MM.1S (cell line): Measurements from ENCODE around the gene ITPR3.

Source experiments
- DNase-seq: peaks from one replicate; pipeline ENCODE4 v3.0.0-alpha.2; 2015
- H2AFZ ChIP-seq: fragments of 300-600 bp; sonication (generic); 2 replicates; pipeline ENCODE4 v1.6.0; 2016; ENCODE audit warnings: antibody characterized with exemption, low read length
- H3F3A ChIP-seq: fragments of 300-600 bp; sonication (generic); 2 replicates; pipeline ENCODE4 v1.6.1; 2016; ENCODE audit warnings: mild to moderate bottlenecking, antibody characterized with exemption, low read length, moderate library complexity, mixed read lengths; ENCODE audit not compliant: insufficient read depth
- H3K27ac ChIP-seq: fragments of 300-600 bp; sonication (generic); 2 replicates; pipeline ENCODE4 v1.5.1; 2016; ENCODE audit warnings: mild to moderate bottlenecking, low read length
- H3K27me3 ChIP-seq: fragments of 300-600 bp; sonication (generic); replicated peaks from 2 replicates; pipeline ENCODE4 v1.6.0; 2016; ENCODE audit warnings: low read length; ENCODE audit not compliant: insufficient read depth
- H3K36me3 ChIP-seq: fragments of 300-600 bp; sonication (generic); replicated peaks from 2 replicates; pipeline ENCODE4 v1.6.1; 2016; ENCODE audit warnings: mild to moderate bottlenecking, low read length, mixed read lengths; ENCODE audit not compliant: insufficient read depth
- H3K4me1 ChIP-seq: fragments of 300-600 bp; sonication (generic); 2 replicates; pipeline ENCODE4 v1.6.1; 2016; ENCODE audit warnings: low read length, mixed read lengths
- H3K4me2 ChIP-seq: fragments of 300-600 bp; sonication (generic); 2 replicates; pipeline ENCODE4 v1.6.0; 2016; ENCODE audit warnings: low read depth, low read length
- H3K4me3 ChIP-seq: fragments of 300-600 bp; sonication (generic); 2 replicates; pipeline ENCODE4 v1.5.1; 2016; ENCODE audit warnings: low read length, mixed read lengths
- H3K79me2 ChIP-seq: fragments of 300-600 bp; sonication (generic); 2 replicates; pipeline ENCODE4 v1.6.1; 2016; ENCODE audit warnings: mixed run types, low read length, mixed read lengths
- H3K9ac ChIP-seq: fragments of 300-600 bp; sonication (generic); 2 replicates; pipeline ENCODE4 v1.6.1; 2016; ENCODE audit warnings: low read length, mixed read lengths
- H3K9me2 ChIP-seq: fragments of 300-600 bp; sonication (generic); replicated peaks from 2 replicates; pipeline ENCODE4 v1.6.1; 2016; ENCODE audit warnings: mild to moderate bottlenecking, low read length, mixed read lengths; ENCODE audit not compliant: insufficient read depth
- H3K9me3 ChIP-seq: fragments of 300-600 bp; sonication (generic); replicated peaks from 2 replicates; pipeline ENCODE4 v1.6.1; 2016; ENCODE audit warnings: mild to moderate bottlenecking, low read length, mixed read lengths; ENCODE audit not compliant: insufficient read depth
- H4K20me1 ChIP-seq: fragments of 300-600 bp; sonication (generic); 2 replicates; pipeline ENCODE4 v1.6.1; 2016; ENCODE audit warnings: mild to moderate bottlenecking, low read length, moderate library complexity, mixed read lengths; ENCODE audit not compliant: insufficient read depth
- CTCF ChIP-seq: fragments of 300-600 bp; sonication (generic); IDR thresholded peaks from 2 replicates; pipeline ENCODE4 v1.5.1; 2016; ENCODE audit warnings: antibody characterized with exemption, low read length, mixed read lengths
- EZH2 ChIP-seq: fragments of 300-600 bp; sonication (generic); optimal IDR thresholded peaks from 2 replicates; pipeline ENCODE3; 2017; ENCODE audit warnings: low read depth, mild to moderate bottlenecking, antibody characterized with exemption, low read length, mixed read lengths
- EZH2phosphoT487 ChIP-seq: fragments of 300-600 bp; sonication (generic); IDR thresholded peaks from 2 replicates; pipeline ENCODE4 v1.6.1; 2018; ENCODE audit warnings: antibody characterized with exemption, low read length

The ITPR3 gene

GRCh38 chr6:33620856-33621710 is at the start of gene ITPR3:
Gene ITPR3, plus strand, starts transcription at chr6:33621322. Its CDS starts 281 bp downstream, at chr6:33621603.
- H3K9me2 ChIP-seq: no peaks in the 10 kb centered on the region
- TF ChIP-seq EZH2phosphoT487: no peak
- no peak for TF ChIP-seq EZH2
- TF ChIP-seq CTCF: no peak
- peak within 1 kb of the TSS; percentile 61; the same call in 1 of the 2 replicates for H3K27ac ChIP-seq
- peak within 1 kb of the TSS; percentile 65 for H2AFZ ChIP-seq
- no peaks in the 10 kb centered on the region for H4K20me1 ChIP-seq
- H3F3A ChIP-seq: peaks cover 6% of the 10 kb centered on the region; the same call in 1 of the 2 replicates
- no peaks in the 10 kb centered on the region for H3K27me3 ChIP-seq
- H3K4me3 ChIP-seq: peak within 1 kb of the TSS; percentile 91
- H3K4me1 ChIP-seq: peaks cover 22% of the 10 kb centered on the region
- peak; percentile 87 for DNase-seq
- no peaks in the 10 kb centered on the region for H3K9me3 ChIP-seq
- peak within 1 kb of the TSS; percentile 90 for H3K4me2 ChIP-seq
- peak within 1 kb of the TSS; percentile 92 for H3K9ac ChIP-seq
- H3K36me3 ChIP-seq: no peaks in the 10 kb centered on the region
- H3K79me2 ChIP-seq: peaks cover 48% of the 10 kb centered on the region

- Histone ChIP-seq H3K4me2 (peak overlapping the region; percentile 88), H3K4me1 (peaks cover 20% of the 10 kb centered on the region), H2AFZ (peak overlapping the region; percentile 36), H3K9me2 (no peaks in the 10 kb centered on the region), H3K27ac (peak overlapping the region; percentile 99), H3K79me2 (peaks cover 22% of the 10 kb centered on the region), H4K20me1 (no peaks in the 10 kb centered on the region), H3K9ac (peak overlapping the region; percentile 94), H3K9me3 (no peaks in the 10 kb centered on the region), H3K4me3 (peak overlapping the region; percentile 71), H3K27me3 (no peaks in the 10 kb centered on the region), H3F3A (peaks cover 22% of the 10 kb centered on the region), H3K36me3 (0 out of 2 replicates have a peak, but pooled peaks cover 8% of the 10 kb centered on the region)
- DNase-seq: peak; percentile 21
- TF ChIP-seq CTCF (no peak), EZH2phosphoT487 (no peak), EZH2 (no peak)
Measured at GRCh38 chr6:33571637-33572316, 49.3 kb upstream of the ITPR3 start.

GRCh38 chr6:33575211-33575610 is 45.9 kb upstream of the ITPR3 start:
- no peak overlapping the region for H3K4me2 ChIP-seq
- peaks cover 55% of the 10 kb centered on the region for H3K79me2 ChIP-seq
- H3K27ac ChIP-seq: no peak overlapping the region
- H4K20me1 ChIP-seq: no peaks in the 10 kb centered on the region
- no peaks in the 10 kb centered on the region for H3K27me3 ChIP-seq
- no peaks in the 10 kb centered on the region for H3K9me3 ChIP-seq
- no peak overlapping the region for H3K4me3 ChIP-seq
- no peak overlapping the region for H2AFZ ChIP-seq
- TF ChIP-seq EZH2 (no peak), CTCF (no peak), EZH2phosphoT487 (no peak)
- no peak overlapping the region for H3K9ac ChIP-seq
- H3K36me3 ChIP-seq: 0 out of 2 replicates have a peak, but pooled peaks cover 8% of the 10 kb centered on the region
- H3K4me1 ChIP-seq: peaks cover 27% of the 10 kb centered on the region
- H3F3A ChIP-seq: peaks cover 36% of the 10 kb centered on the region
- DNase-seq: no peak
- H3K9me2 ChIP-seq: no peaks in the 10 kb centered on the region
